Measurements from ENCODE around the gene OLFM4.

GRCh38 chr13:53018690-53019647 lies 9.6 kb upstream of the OLFM4 start:
- TF ChIP-seq FOXM1 (IDR thresholded peaks at IDR 0.05; ENCODE audit: borderline replicate concordance, low read depth) = no peak
- no peak for TF ChIP-seq EP300 (IDR thresholded peaks at IDR 0.05; ENCODE audit: borderline replicate concordance)
- TF ChIP-seq RAD21 (IDR thresholded peaks at IDR 0.05; ENCODE audit: low read depth) = no peak
- TF ChIP-seq, protein P1, sequence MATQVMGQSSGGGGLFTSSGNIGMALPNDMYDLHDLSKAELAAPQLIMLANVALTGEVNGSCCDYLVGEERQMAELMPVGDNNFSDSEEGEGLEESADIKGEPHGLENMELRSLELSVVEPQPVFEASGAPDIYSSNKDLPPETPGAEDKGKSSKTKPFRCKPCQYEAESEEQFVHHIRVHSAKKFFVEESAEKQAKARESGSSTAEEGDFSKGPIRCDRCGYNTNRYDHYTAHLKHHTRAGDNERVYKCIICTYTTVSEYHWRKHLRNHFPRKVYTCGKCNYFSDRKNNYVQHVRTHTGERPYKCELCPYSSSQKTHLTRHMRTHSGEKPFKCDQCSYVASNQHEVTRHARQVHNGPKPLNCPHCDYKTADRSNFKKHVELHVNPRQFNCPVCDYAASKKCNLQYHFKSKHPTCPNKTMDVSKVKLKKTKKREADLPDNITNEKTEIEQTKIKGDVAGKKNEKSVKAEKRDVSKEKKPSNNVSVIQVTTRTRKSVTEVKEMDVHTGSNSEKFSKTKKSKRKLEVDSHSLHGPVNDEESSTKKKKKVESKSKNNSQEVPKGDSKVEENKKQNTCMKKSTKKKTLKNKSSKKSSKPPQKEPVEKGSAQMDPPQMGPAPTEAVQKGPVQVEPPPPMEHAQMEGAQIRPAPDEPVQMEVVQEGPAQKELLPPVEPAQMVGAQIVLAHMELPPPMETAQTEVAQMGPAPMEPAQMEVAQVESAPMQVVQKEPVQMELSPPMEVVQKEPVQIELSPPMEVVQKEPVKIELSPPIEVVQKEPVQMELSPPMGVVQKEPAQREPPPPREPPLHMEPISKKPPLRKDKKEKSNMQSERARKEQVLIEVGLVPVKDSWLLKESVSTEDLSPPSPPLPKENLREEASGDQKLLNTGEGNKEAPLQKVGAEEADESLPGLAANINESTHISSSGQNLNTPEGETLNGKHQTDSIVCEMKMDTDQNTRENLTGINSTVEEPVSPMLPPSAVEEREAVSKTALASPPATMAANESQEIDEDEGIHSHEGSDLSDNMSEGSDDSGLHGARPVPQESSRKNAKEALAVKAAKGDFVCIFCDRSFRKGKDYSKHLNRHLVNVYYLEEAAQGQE (IDR thresholded peaks at IDR 0.05; ENCODE audit: low read depth) = no peak
- no peak for TF ChIP-seq YY1 (IDR thresholded peaks at IDR 0.05; ENCODE audit: low read depth)
- no peak for TF ChIP-seq CREB1 (IDR thresholded peaks at IDR 0.05; ENCODE audit: low read depth)

Measured in Ishikawa (cell line).